ENCODE measurements around the gene DTYMK. TPM values are rescaled to one million over a fixed set of nuclear protein-coding genes. Genes with fewer than 3 reads are reported as not detected.
A peak's percentile ranks its signal among the peaks of the same experiment; 100 is the strongest.

The DTYMK gene
- total and polyA plus RNA-seq, 2 of the 8 experiments (the other 6 are each of a cell fraction or from before 2014, with no cell fraction given) = 58.3 to 69.9 TPM

GRCh38 chr2:241636182-241637017, 50.2 kb downstream of the DTYMK start:
- H2BK20ac ChIP-seq (ENCODE audit: low read length) = no peak overlapping the region
- DNase-seq (ENCODE audit: low read depth in 1 of 2, low spot score in 2 of 2) (peak in 1 of 2 experiments; percentile 65), FAIRE-seq (no peak)
- POLR2A ChIA-PET (ENCODE audit: partially characterized antibody) = interaction anchor here (0.7 to 2.7 kb wide), 14 partner anchors 12 to 487 kb away, joined by 3 to 7 read pairs (median 4); partner anchors contain the start of genes DTYMK, HDLBP, ING5 and PASK
- H3K27ac ChIP-seq (ENCODE audit: low read depth, low read length) = peak overlapping the region; percentile 97; the same call in 1 of the 2 replicates
- no peak overlapping the region for H2BK12ac ChIP-seq (ENCODE audit: low read depth, low read length)
- H2BK5ac ChIP-seq (ENCODE audit: low read depth, low read length) = no peak overlapping the region
- peak overlapping the region; percentile 75 to 90 for H3K4me2 ChIP-seq (ENCODE audit: insufficient read depth in 1 of 2, low read depth in 2 of 2, low read length in 2 of 2)
- peak overlapping the region; percentile 15 for H4K5ac ChIP-seq (ENCODE audit: insufficient read length, low read depth, low read length)
- peaks cover 4% of the 10 kb centered on the region; the same call in 1 of the 2 replicates for H3K23me2 ChIP-seq (ENCODE audit: low read depth, low read length)
- no peak overlapping the region for H3K56ac ChIP-seq (replicated peaks; ENCODE audit: insufficient read length, low read depth, low read length)
- peaks cover 23 to 63% of the 10 kb centered on the region in 2 experiments for H3K79me2 ChIP-seq (ENCODE audit: control insufficient read depth in 1 of 2, insufficient read depth in 2 of 2, low read length in 2 of 2)
- H2AK5ac ChIP-seq (ENCODE audit: low read depth, low read length) = no peak overlapping the region
- H4K91ac ChIP-seq (replicated peaks; ENCODE audit: insufficient read length, low read length) = no peak overlapping the region
- H3K9me3 ChIP-seq (ENCODE audit: insufficient read depth in 2 of 2, low read depth in 1 of 2, low read length in 1 of 2) = no peaks in the 10 kb centered on the region
- H3K27me3 ChIP-seq (replicated peaks in 1 of 4; ENCODE audit: control insufficient read depth in 3 of 4, extremely low read depth in 1 of 4, insufficient read depth in 3 of 4, low read length in 3 of 4) = no peaks in the 10 kb centered on the region
- no peak overlapping the region for H2BK120ac ChIP-seq (replicated peaks; ENCODE audit: low read depth, low read length)
- WGBS, 2 experiments (ENCODE audit: extremely low coverage in 1 of 2, insufficient coverage in 1 of 2, insufficient read length in 1 of 2, insufficient replicate concordance in 2 of 2, low coverage in 1 of 2, low lambda C conversion rate in 2 of 2, missing lambda C conversion rate in 1 of 2) = 2% methylated on average over 27 of the region's 97 CpGs; no CpG with 5 or more reads in 1 of the 2 experiments
- H2AFZ ChIP-seq (ENCODE audit: low read length) = no peak overlapping the region
- no peak overlapping the region for H3K14ac ChIP-seq (ENCODE audit: insufficient read length)
- no peak overlapping the region for H2BK15ac ChIP-seq (ENCODE audit: low read length)
- peaks cover 26% of the 10 kb centered on the region for H3K79me1 ChIP-seq (ENCODE audit: low read depth, low read length)
- H3K4ac ChIP-seq (replicated peaks; ENCODE audit: insufficient read length, low read depth, low read length) = no peak overlapping the region
- H3K4me3 ChIP-seq (ENCODE audit: extremely low read depth in 1 of 4, insufficient read depth in 2 of 4, low read depth in 3 of 4, low read length in 4 of 4) = peak overlapping the region; percentile 73 to 91 (median 86)
- H3K18ac ChIP-seq (ENCODE audit: extremely low read depth, low read length) = no peak overlapping the region; the same call in 1 of the 2 replicates
- peaks cover 6 to 26% (median 18%) of the 10 kb centered on the region in 4 experiments; a peak in 6 of 8 replicates for H3K36me3 ChIP-seq (ENCODE audit: control insufficient read depth in 2 of 4, insufficient read depth in 4 of 4, low read length in 3 of 4)
- H3K4me1 ChIP-seq (replicated peaks in 1 of 4; ENCODE audit: control insufficient read depth in 3 of 4, insufficient read depth in 4 of 4, low read length in 3 of 4) = peaks cover 0 to 8% (median 4%) of the 10 kb centered on the region in 4 experiments; a peak in 5 of 7 replicates
- CTCF ChIA-PET (ENCODE audit: partially characterized antibody) = interaction anchor here (1.5 kb wide), 1 partner anchor 20 kb away, joined by 3 read pairs; no protein-coding TSS in a partner anchor
- H3K23ac ChIP-seq (ENCODE audit: insufficient read length) = no peak overlapping the region
- H4K20me1 ChIP-seq (replicated peaks in 1 of 2; ENCODE audit: control insufficient read depth in 1 of 2, insufficient read depth in 2 of 2, low read length in 2 of 2) = peaks cover 24 to 26% of the 10 kb centered on the region in 2 experiments
- H3K9ac ChIP-seq (replicated peaks in 1 of 4; ENCODE audit: extremely low read depth in 1 of 4, low read depth in 3 of 4, low read length in 3 of 4) = peak overlapping the region; percentile 71 to 88 (median 81)
- peak overlapping the region; percentile 94 for H4K8ac ChIP-seq (ENCODE audit: extremely low read depth, insufficient read depth, low read length)
- no peak for TF ChIP-seq CEBPB (IDR thresholded peaks at IDR 0.05; ENCODE audit: low read depth, low read length)
- TF ChIP-seq MAFK (IDR thresholded peaks at IDR 0.05; ENCODE audit: low read depth, low read length) = no peak
- TF ChIP-seq TCF12 (IDR thresholded peaks at IDR 0.05; ENCODE audit: low read depth, low read length) = no peak
- TF ChIP-seq FOSL1 (IDR thresholded peaks at IDR 0.05; ENCODE audit: insufficient read depth, low read depth, low read length) = 0 out of 2 replicates have a peak, but pooled peaks have one; percentile 15
- TF ChIP-seq JUND (IDR thresholded peaks at IDR 0.05; ENCODE audit: low read length) = no peak
- no peak for TF ChIP-seq SUZ12 (IDR thresholded peaks at IDR 0.05; ENCODE audit: low read length)
- no peak for TF ChIP-seq CBX5 (IDR thresholded peaks at IDR 0.05; ENCODE audit: low read depth, low read length)
- TF ChIP-seq RNF2 (IDR thresholded peaks at IDR 0.05; ENCODE audit: borderline replicate concordance, low read depth, low read length, missing control alignments, poor library complexity, severe bottlenecking) = no peak
- TF ChIP-seq SP4 (IDR thresholded peaks at IDR 0.05; ENCODE audit: low read length) = no peak
- TF ChIP-seq SIRT6 (IDR thresholded peaks at IDR 0.05; ENCODE audit: low read length) = no peak
- no peak for TF ChIP-seq JUN (IDR thresholded peaks at IDR 0.05; ENCODE audit: low read depth, low read length)
- peak; percentile 53 for TF ChIP-seq MAX (IDR thresholded peaks at IDR 0.05)
